HG02798 (cell line): ENCODE measurements around the gene PPIL4.
"Not testable (repeated sequence)": the region's sequence is repeated elsewhere in the genome, so short reads cannot be mapped to it uniquely, and the experiment has no call there.

ENCODE experiments used
- ATAC-seq: cut with Tn5 transposase; IDR thresholded peaks from one replicate; pipeline ENCODE4 v1.9.1; 2021; ENCODE audit warnings: mild to moderate bottlenecking; ENCODE audit not compliant: unreplicated experiment, poor library complexity

PPIL4 gene

DNA sequence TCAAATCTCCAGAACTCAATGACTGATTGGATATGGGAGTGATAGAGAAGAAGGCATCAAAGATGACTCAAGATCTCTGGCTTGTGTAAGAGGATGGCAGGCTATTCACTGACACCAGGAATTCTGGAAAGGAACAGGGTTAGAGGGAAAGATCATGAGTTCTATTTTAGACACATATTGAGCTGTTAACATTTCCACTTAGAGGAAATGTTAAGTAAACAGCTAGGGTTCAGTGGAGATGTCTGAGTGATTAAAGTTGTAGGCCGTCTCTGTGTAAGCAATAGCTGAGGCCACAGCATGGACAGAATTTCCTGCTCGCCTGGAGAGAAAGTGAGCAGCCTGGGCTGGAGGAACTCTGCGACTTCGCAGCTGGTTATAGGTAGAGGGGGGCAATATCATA is 82.1 kb downstream of the PPIL4 start:
- no peak for ATAC-seq

GRCh38 chr6:149462712-149463111 is 83.1 kb downstream of the PPIL4 start:
- ATAC-seq: not testable (repeated sequence)

DNA sequence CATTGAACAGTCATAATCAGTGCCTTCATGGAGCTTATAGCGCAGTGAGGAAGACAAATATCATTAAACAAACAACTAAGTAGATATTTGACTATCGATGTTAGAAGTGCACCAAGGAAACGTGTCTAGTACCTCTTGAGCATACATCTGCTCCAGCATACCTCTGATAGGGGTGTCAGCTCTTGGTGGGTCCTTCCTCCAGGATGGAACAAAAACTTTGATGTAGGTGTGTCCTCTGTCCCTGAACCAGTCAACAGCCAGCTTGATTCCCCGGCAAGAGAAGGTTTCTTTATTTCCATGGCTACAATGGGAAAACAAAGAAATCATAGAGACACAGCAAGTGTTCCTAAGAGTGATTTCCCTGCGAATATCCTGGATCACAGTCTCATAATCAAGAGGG is 84.2 kb downstream of the PPIL4 start:
- ATAC-seq: no peak

DNA sequence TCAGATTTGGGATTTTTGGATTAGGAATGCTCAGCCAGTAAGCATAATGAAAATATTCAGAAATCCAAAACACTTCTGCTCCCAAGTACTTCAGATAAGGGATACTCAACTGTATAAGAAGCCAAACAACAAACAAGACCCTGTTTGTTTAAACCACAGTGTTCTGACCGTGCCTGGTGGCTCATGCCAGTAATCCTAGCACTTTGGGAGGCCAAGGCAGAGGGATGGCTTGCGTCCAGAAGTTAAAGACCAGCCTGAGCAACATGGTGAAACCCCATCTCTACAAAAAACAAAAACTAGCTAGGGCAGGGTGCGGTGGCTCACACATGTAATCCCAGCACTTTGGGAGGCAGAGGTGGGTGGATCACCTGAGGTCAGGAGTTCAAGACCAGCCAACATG is 85.6 kb downstream of the PPIL4 start:
- not testable (repeated sequence) for ATAC-seq

GRCh38 chr6:149459761-149460160 is 86.1 kb downstream of the PPIL4 start:
- ATAC-seq: no peak

GRCh38 chr6:149458806-149459205 is 87.0 kb downstream of the PPIL4 start:
- ATAC-seq: no peak

DNA sequence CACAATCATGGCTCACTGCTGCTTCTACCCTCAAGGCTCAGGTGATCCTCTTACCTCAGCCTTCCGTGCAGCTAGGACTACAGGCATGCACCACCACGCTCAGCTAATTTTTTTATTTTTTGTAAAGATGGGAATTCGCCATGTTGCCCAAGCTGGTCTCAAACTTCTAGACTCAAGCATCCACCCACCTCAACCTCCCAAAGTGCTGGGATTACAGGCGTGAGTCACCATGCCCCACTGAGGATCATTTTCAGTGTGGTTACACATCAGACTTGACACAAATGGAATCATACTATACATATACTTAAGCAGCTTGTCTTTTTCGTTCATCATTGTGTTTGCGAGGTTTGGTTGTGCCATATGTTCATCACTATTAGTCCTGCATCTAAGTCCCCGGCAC is 87.6 kb downstream of the PPIL4 start:
- ATAC-seq: no peak

DNA sequence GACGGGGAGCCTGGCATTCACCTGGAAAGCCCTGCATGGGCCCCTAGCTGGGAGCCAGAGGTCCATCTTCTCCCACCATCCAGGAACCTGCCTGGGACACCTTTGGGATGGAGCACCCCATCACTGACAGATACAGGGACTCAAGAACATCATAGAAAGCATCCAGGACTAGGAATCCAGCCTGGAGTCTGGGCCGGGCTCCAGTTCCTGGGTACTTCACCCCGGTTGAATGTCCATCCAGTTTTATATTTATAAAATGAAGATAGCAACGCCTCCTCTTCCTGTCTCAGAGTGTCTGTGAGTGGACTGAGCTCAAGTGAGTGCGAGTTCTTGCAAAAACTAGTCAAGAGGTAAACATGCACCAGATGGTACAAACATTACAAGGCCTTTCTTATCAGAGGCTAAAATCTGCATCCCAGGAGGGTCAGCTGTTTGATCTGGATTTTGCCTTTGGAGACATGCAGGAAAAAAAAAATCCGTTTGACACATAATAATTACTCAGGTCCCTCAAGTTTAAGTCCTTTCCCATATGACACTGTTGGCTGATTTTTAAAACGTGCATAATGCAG is 88.4 kb downstream of the PPIL4 start:
- no peak for ATAC-seq

GRCh38 chr6:149456311-149457021 is 89.4 kb downstream of the PPIL4 start:
- no peak for ATAC-seq

DNA sequence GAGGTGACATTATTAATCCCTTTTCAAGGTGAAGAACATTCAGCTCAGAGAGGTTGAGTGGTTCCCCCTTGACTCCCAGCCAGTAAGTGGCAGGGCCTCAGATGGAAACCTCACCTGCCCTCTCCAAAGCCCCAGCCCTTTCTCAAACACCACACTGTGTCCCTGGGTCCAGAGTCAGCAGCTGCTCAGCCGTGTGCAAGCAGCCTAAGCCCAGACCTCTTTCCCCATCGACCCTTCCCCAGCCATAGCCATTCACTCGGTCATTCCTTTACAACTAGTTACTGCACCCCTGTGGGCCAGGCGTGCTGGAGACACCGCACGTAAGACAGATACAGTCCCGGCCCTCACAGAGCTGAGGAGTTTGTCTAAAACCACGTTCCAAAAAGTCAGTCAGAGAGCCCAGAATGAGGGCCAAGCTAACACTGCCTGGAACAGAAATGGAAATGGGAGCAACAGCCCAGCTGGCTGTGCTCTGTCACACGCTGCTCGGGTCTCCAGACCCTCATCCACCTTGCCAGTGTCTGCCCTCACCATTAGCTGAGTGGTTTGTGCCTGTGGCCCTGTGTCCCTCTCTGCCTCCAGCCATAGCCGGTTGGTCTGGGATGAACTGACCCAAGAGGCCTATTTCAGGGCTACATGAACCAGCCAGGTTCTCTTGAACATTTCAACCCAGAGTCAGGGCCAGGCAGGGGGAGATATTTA is 90.7 kb downstream of the PPIL4 start:
- no peak for ATAC-seq
